Left lung (tissue), 10 donors: ENCODE results near the gene PDIK1L. TPM values are rescaled to one million over a fixed set of nuclear protein-coding genes. Genes with fewer than 3 reads are reported as not detected.

Experiments used
- ATAC-seq: fragments of 200-7000 bp; cut with Tn5 transposase; one replicate; pipeline ENCODE4 v1.9.1; 2020; ENCODE audit warnings: moderate library complexity
- DNase-seq, 4 donors: peaks; one replicate each; pipeline ENCODE4 v3.0.0-alpha.2; 2013 to 2020
- H3K27ac ChIP-seq, 2 donors: fragments of 200-600 bp; sonication (generic) in 1 of 2; one replicate each; pipeline versions ENCODE4 v1.5.0 to v1.8.0; 2020 to 2021
- H3K27me3 ChIP-seq, 2 donors: fragments of 200-600 bp; sonication (generic) in 1 of 2; one replicate each; pipeline versions ENCODE4 v1.5.0 to v1.8.0; 2020 to 2021
- H3K36me3 ChIP-seq, 2 donors: fragments of 200-600 bp; sonication (generic) in 1 of 2; one replicate each; pipeline versions ENCODE4 v1.5.0 to v1.8.0; 2020 to 2021
- H3K4me1 ChIP-seq, 2 donors: fragments of 200-600 bp; one replicate each; pipeline ENCODE4 v1.8.0; 2021
- H3K4me3 ChIP-seq, 2 donors: fragments of 200-600 bp; sonication (generic) in 1 of 2; one replicate each; pipeline versions ENCODE4 v1.5.0 to v1.8.0; 2020 to 2021; ENCODE audit warnings: mild to moderate bottlenecking in 1 of 2
- H3K9me3 ChIP-seq, 2 donors: fragments of 200-600 bp; sonication (generic) in 1 of 2; one replicate each; pipeline versions ENCODE4 v1.5.0 to v1.8.0; 2020 to 2021
- CTCF ChIP-seq, 2 donors: fragments of 200-600 bp; sonication (generic) in 1 of 2; IDR thresholded peaks; one replicate each; pipeline versions ENCODE4 v1.5.0 to v1.8.0; 2021; ENCODE audit warnings: antibody characterized with exemption in 2 of 2
- intact Hi-C, 2 donors: fragments of 100-400 bp; cut with DNase I; formaldehyde crosslinking; loops; one replicate each; pipeline versions ENCODE4 v1.11.2 to v1.14.2; 2022
- polyA plus RNA-seq, 6 donors: library from polyadenylated mRNA; unstranded; fragments of 120-200 nt; gene quantifications; one replicate each; pipeline ENCODE4 v1.2.1, GENCODE V29; 2013; ENCODE audit not compliant: insufficient read length in 6 of 6
- total RNA-seq, 2 donors: library from RNA; stranded (reverse); fragmentation: NEBNext Ultra II Directional; extraction: Animal tissue kit (Norgen Biotek cat#: 25700); gene quantifications; one replicate each; pipeline ENCODE4 v1.2.1, GENCODE V29; 2021
- donor health status: DM: no; HTN: yes; CAD: no.
- donor health status: DM: no; HTN: no; CAD: no.

PDIK1L gene
- total and polyA plus RNA-seq, 8 donors, result 7.0 to 26.0 (median 22.2) TPM

- Histone ChIP-seq H3K4me1 (peaks cover 5 to 69% of the 10 kb centered on the region in 2 donors), H3K9me3 (no peaks in the 10 kb centered on the region), H3K27me3 (no peaks in the 10 kb centered on the region), H3K27ac (peak overlapping the region; percentile 68 to 86), H3K36me3 (no peaks in the 10 kb centered on the region), H3K4me3 (peak overlapping the region in 1 of 2 donors; percentile 9)
- intact Hi-C loops, result no loop called here
- TF ChIP-seq CTCF (IDR thresholded peaks at IDR 0.05), result no peak
- peak in 2 of 4 donors; percentile 34 to 72 for DNase-seq
- ATAC-seq, result peak; percentile 76
These were observed 14.9 kb downstream of the PDIK1L start for GRCh38 chr1:26126321-26127084.

GRCh38 chr1:26127235-26128163, 15.9 kb downstream of the PDIK1L start:
- Histone ChIP-seq H3K36me3 (no peaks in the 10 kb centered on the region), H3K9me3 (no peaks in the 10 kb centered on the region), H3K4me1 (peaks cover 5 to 59% of the 10 kb centered on the region in 2 donors), H3K27ac (peak overlapping the region; percentile 68 to 86), H3K4me3 (no peak overlapping the region), H3K27me3 (no peaks in the 10 kb centered on the region)
- intact Hi-C loops, result no loop called here
- peak; percentile 47 for ATAC-seq
- no peak for TF ChIP-seq CTCF (IDR thresholded peaks at IDR 0.05)
- DNase-seq, result no peak

GRCh38 chr1:26129778-26130177, 18.2 kb downstream of the PDIK1L start:
- Histone ChIP-seq H3K9me3 (no peaks in the 10 kb centered on the region), H3K4me3 (no peak overlapping the region), H3K27ac (no peak overlapping the region), H3K36me3 (no peaks in the 10 kb centered on the region), H3K27me3 (no peaks in the 10 kb centered on the region), H3K4me1 (peaks cover 0 to 37% of the 10 kb centered on the region in 2 donors)
- DNase-seq (no peak), ATAC-seq (no peak)
- intact Hi-C loops, result no loop called here
- no peak for TF ChIP-seq CTCF (IDR thresholded peaks at IDR 0.05)

- intact Hi-C loops, result no loop called here
- H3K9me3 ChIP-seq, result no peaks in the 10 kb centered on the region
These were observed 19.1 kb downstream of the PDIK1L start for GRCh38 chr1:26130695-26131094.

More at GRCh38 chr1:26130695-26131094, 19.1 kb downstream of the PDIK1L start:
- peaks cover 0 to 28% of the 10 kb centered on the region in 2 donors for H3K4me1 ChIP-seq
- no peak overlapping the region for H3K4me3 ChIP-seq
- no peaks in the 10 kb centered on the region for H3K27me3 ChIP-seq
- ATAC-seq (no peak), DNase-seq (no peak)
- TF ChIP-seq CTCF (IDR thresholded peaks at IDR 0.05), result no peak
- no peaks in the 10 kb centered on the region for H3K36me3 ChIP-seq
- H3K27ac ChIP-seq, result no peak overlapping the region
